CD8-positive, alpha-beta memory T cell (primary cell): ENCODE data around the gene ATP5F1A. TPM values are rescaled to one million over a fixed set of nuclear protein-coding genes. Genes with fewer than 3 reads are reported as not detected.

Experiments
- CTCF ChIA-PET: fragments of 350-600 bp; sonication (Branson Sonifier 250); formaldehyde crosslinking; loops from one replicate; lab custom pipeline; 2021; ENCODE audit warnings: antibody characterized with exemption; lab: Charles Lee
- POLR2A ChIA-PET: fragments of 350-600 bp; sonication (Branson Sonifier 250); formaldehyde crosslinking; loops from one replicate; lab custom pipeline; 2021; ENCODE audit warnings: antibody characterized with exemption; lab: Charles Lee
- DNase-seq, 5 donors: peaks; one replicate each; pipeline versions ENCODE4 v3.0.0 to v3.0.0-alpha.2; 2020 to 2022; ENCODE audit warnings: mixed read lengths in 1 of 5
- H3K27ac ChIP-seq: one replicate; pipeline ENCODE4 v1.7.0; 2013; ENCODE audit warnings: low read depth, mild to moderate bottlenecking, low read length, moderate library complexity
- H3K27me3 ChIP-seq: 2 replicates; pipeline ENCODE4 v1.7.0; 2013; ENCODE audit warnings: low read length, mild to moderate bottlenecking; ENCODE audit not compliant: insufficient read depth, poor library complexity, severe bottlenecking
- H3K36me3 ChIP-seq: 2 replicates; pipeline ENCODE4 v1.7.0; 2013; ENCODE audit warnings: mild to moderate bottlenecking, low read length, moderate library complexity; ENCODE audit not compliant: insufficient read depth
- H3K4me1 ChIP-seq: 2 replicates; pipeline ENCODE4 v1.7.0; 2013; ENCODE audit warnings: mild to moderate bottlenecking, low read length, moderate library complexity; ENCODE audit not compliant: insufficient read depth
- H3K4me3 ChIP-seq: 2 replicates; pipeline ENCODE4 v1.7.0; 2013; ENCODE audit warnings: mild to moderate bottlenecking, low read length
- H3K9me3 ChIP-seq: 2 replicates; pipeline ENCODE4 v1.7.0; 2013; ENCODE audit warnings: mild to moderate bottlenecking, low read length
- H3K27ac Mint-ChIP-seq, 8 donors: one replicate each; pipeline ENCODE4 v1.8.0; 2020 to 2021; ENCODE audit warnings: mixed read lengths in 8 of 8, mild to moderate bottlenecking in 6 of 8, inconsistent platforms in 3 of 8, moderate library complexity in 3 of 8
- H3K27me3 Mint-ChIP-seq, 2 donors: one replicate each; pipeline ENCODE4 v1.8.0; 2020 to 2021; ENCODE audit warnings: mixed read lengths in 2 of 2, mild to moderate bottlenecking in 1 of 2, moderate library complexity in 1 of 2
- H3K36me3 Mint-ChIP-seq, 3 donors: one replicate each; pipeline ENCODE4 v1.8.0; 2020 to 2021; ENCODE audit warnings: mixed read lengths in 3 of 3, inconsistent platforms in 1 of 3, mild to moderate bottlenecking in 1 of 3
- H3K4me1 Mint-ChIP-seq, 3 donors: one replicate each; pipeline ENCODE4 v1.8.0; 2020 to 2021; ENCODE audit warnings: mixed read lengths in 3 of 3, inconsistent platforms in 1 of 3, mild to moderate bottlenecking in 1 of 3
- H3K4me3 Mint-ChIP-seq, 7 donors: one replicate each; pipeline ENCODE4 v1.8.0; 2020 to 2021; ENCODE audit warnings: mixed read lengths in 7 of 7, mild to moderate bottlenecking in 6 of 7, moderate library complexity in 4 of 7, inconsistent platforms in 2 of 7
- H3K9me3 Mint-ChIP-seq, 5 donors: one replicate each; pipeline ENCODE4 v1.8.0; 2020 to 2022; ENCODE audit warnings: mixed read lengths in 5 of 5, mild to moderate bottlenecking in 3 of 5, moderate library complexity in 2 of 5, inconsistent platforms in 1 of 5
- polyA plus RNA-seq: library from polyadenylated mRNA; unstranded; fragments of 300-500 nt; fragmentation: Illumina TruSeq; gene quantifications from one replicate; pipeline ENCODE4 v1.2.3, GENCODE V29; 2021
- total RNA-seq, 2 experiments: library from RNA; stranded (reverse); gene quantifications; one replicate each; pipeline ENCODE4 v1.2.3, GENCODE V29; 2021

ATP5F1A gene
- total and polyA plus RNA-seq, 3 experiments from 2014 or later: 409 to 468 (median 456) TPM

- ChIA-PET POLR2A (interaction anchor here (1.0 to 1.3 kb wide), 4 partner anchors 18 to 386 kb away, joined by 3 to 7 read pairs (median 4); no protein-coding TSS in a partner anchor), CTCF (interaction anchor here (0.7 to 2.4 kb wide), 40 partner anchors 9 to 453 kb away, joined by 3 to 21 read pairs (median 4); partner anchors contain the start of gene ATP5F1A)
- Histone ChIP-seq H3K9me3 (no peaks in the 10 kb centered on the region), H3K4me3 (no peak overlapping the region), H3K4me1 (peaks cover 45% of the 10 kb centered on the region), H3K27ac (no peak overlapping the region), H3K36me3 (no peaks in the 10 kb centered on the region), H3K27me3 (no peaks in the 10 kb centered on the region)
- peak overlapping the region in 2 of 8 donors; percentile 44 to 77 for H3K27ac Mint-ChIP-seq
- H3K36me3 Mint-ChIP-seq: peaks cover 0 to 6% (median 0%) of the 10 kb centered on the region in 3 donors
- peak in 4 of 5 donors; percentile 31 to 65 (median 56) for DNase-seq
- peaks cover 35 to 40% (median 35%) of the 10 kb centered on the region in 3 donors for H3K4me1 Mint-ChIP-seq
- H3K4me3 Mint-ChIP-seq: peak overlapping the region in 5 of 7 donors; percentile 26 to 80 (median 55)
- no peaks in the 10 kb centered on the region for H3K9me3 Mint-ChIP-seq
- peaks cover 0 to 1% of the 10 kb centered on the region in 2 donors for H3K27me3 Mint-ChIP-seq
Measured at GRCh38 chr18:46073474-46074331, 24.4 kb downstream of the ATP5F1A start.

- Mint-ChIP-seq H3K27ac (peak overlapping the region in 3 of 8 donors; percentile 3 to 77 (median 58)), H3K27me3 (peaks cover 0 to 1% of the 10 kb centered on the region in 2 donors), H3K4me1 (peaks cover 36 to 42% (median 37%) of the 10 kb centered on the region in 3 donors), H3K36me3 (peaks cover 0 to 5% (median 0%) of the 10 kb centered on the region in 3 donors), H3K4me3 (peak overlapping the region; percentile 53 to 93 (median 78)), H3K9me3 (no peaks in the 10 kb centered on the region)
- Histone ChIP-seq H3K27me3 (no peaks in the 10 kb centered on the region), H3K4me1 (peaks cover 45% of the 10 kb centered on the region), H3K9me3 (no peaks in the 10 kb centered on the region), H3K27ac (no peak overlapping the region), H3K4me3 (no peak overlapping the region), H3K36me3 (no peaks in the 10 kb centered on the region)
- POLR2A ChIA-PET: interaction anchor here (1.3 kb wide), 3 partner anchors 17 to 385 kb away, joined by 3 to 5 read pairs (median 4); no protein-coding TSS in a partner anchor
- no peak for DNase-seq
- CTCF ChIA-PET: interaction anchor here (0.7 to 2.4 kb wide), 24 partner anchors 10 to 452 kb away, joined by 3 to 21 read pairs (median 4); no protein-coding TSS in a partner anchor
Measured at GRCh38 chr18:46072959-46073358, 25.1 kb downstream of the ATP5F1A start.

- ChIA-PET CTCF (interaction anchor here (1.0 to 2.4 kb wide), 14 partner anchors 17 to 406 kb away, joined by 3 to 21 read pairs (median 6); no protein-coding TSS in a partner anchor), POLR2A (interaction anchor here (0.9 to 1.5 kb wide), 4 partner anchors 26 to 385 kb away, joined by 3 to 5 read pairs (median 4); partner anchors contain the start of gene ATP5F1A)
- no peaks in the 10 kb centered on the region for H3K27me3 ChIP-seq
- peaks cover 37 to 45% (median 38%) of the 10 kb centered on the region in 3 donors for H3K4me1 Mint-ChIP-seq
- peak overlapping the region; percentile 60 for H3K4me3 ChIP-seq
- H3K4me3 Mint-ChIP-seq: peak overlapping the region; percentile 74 to 93 (median 80)
- H3K36me3 Mint-ChIP-seq: peaks cover 0 to 3% (median 0%) of the 10 kb centered on the region in 3 donors
- peak overlapping the region in 3 of 8 donors; percentile 32 to 77 (median 58) for H3K27ac Mint-ChIP-seq
- H3K9me3 Mint-ChIP-seq: no peaks in the 10 kb centered on the region
- peaks cover 0 to 1% of the 10 kb centered on the region in 2 donors for H3K27me3 Mint-ChIP-seq
- no peak for DNase-seq
- peaks cover 45% of the 10 kb centered on the region for H3K4me1 ChIP-seq
- H3K36me3 ChIP-seq: no peaks in the 10 kb centered on the region
- no peaks in the 10 kb centered on the region for H3K9me3 ChIP-seq
- peak overlapping the region; percentile 64 for H3K27ac ChIP-seq
Measured at GRCh38 chr18:46072376-46072867, 25.7 kb downstream of the ATP5F1A start.

GRCh38 chr18:46071653-46072375 lies 26.3 kb downstream of the ATP5F1A start, which contains the start of gene PSTPIP2:
Gene PSTPIP2, minus strand, starts transcription at chr18:46072260. Its CDS starts 72 bp downstream, at chr18:46072188.
- CTCF ChIA-PET: interaction anchor here (0.8 to 2.2 kb wide), 7 partner anchors 16 to 384 kb away, joined by 3 to 9 read pairs (median 4); a partner anchor contains a TSS

GRCh38 chr18:46070815-46071652 lies 27.1 kb downstream of the ATP5F1A start:
- DNase-seq: peak in 1 of 5 donors; percentile 14
- POLR2A ChIA-PET: interaction anchor here (0.5 to 1.5 kb wide), 4 partner anchors 11 to 51 kb away, joined by 4 to 5 read pairs (median 4); partner anchors contain the start of gene ATP5F1A
- H3K9me3 Mint-ChIP-seq: no peaks in the 10 kb centered on the region
- Histone ChIP-seq H3K27me3 (no peaks in the 10 kb centered on the region), H3K36me3 (no peaks in the 10 kb centered on the region), H3K4me1 (peaks cover 45% of the 10 kb centered on the region), H3K9me3 (no peaks in the 10 kb centered on the region), H3K4me3 (peak overlapping the region; percentile 60), H3K27ac (peak overlapping the region; percentile 64)
- H3K36me3 Mint-ChIP-seq: no peaks in the 10 kb centered on the region
- peak overlapping the region; percentile 62 to 93 (median 80) for H3K4me3 Mint-ChIP-seq
- CTCF ChIA-PET: interaction anchor here (0.8 to 1.4 kb wide), 5 partner anchors 15 to 384 kb away, joined by 3 to 6 read pairs (median 3); a partner anchor contains a TSS
- H3K27me3 Mint-ChIP-seq: peaks cover 0 to 1% of the 10 kb centered on the region in 2 donors
- peaks cover 37 to 45% (median 38%) of the 10 kb centered on the region in 3 donors for H3K4me1 Mint-ChIP-seq
- peak overlapping the region in 7 of 8 donors; percentile 1 to 77 (median 36) for H3K27ac Mint-ChIP-seq

More at GRCh38 chr18:46071653-46072375, 26.3 kb downstream of the ATP5F1A start, which contains the start of gene PSTPIP2:
- peak within 1 kb of the TSS; percentile 79 to 93 (median 87) for H3K4me3 Mint-ChIP-seq
- peak within 1 kb of the TSS; percentile 1 to 92 (median 60) for H3K27ac Mint-ChIP-seq
- H3K9me3 Mint-ChIP-seq: no peaks in the 10 kb centered on the region
- peak; percentile 41 to 73 (median 57) for DNase-seq
- peaks cover 0 to 3% (median 0%) of the 10 kb centered on the region in 3 donors for H3K36me3 Mint-ChIP-seq
- Histone ChIP-seq H3K27ac (peak within 1 kb of the TSS; percentile 64), H3K9me3 (no peaks in the 10 kb centered on the region), H3K4me1 (peaks cover 45% of the 10 kb centered on the region), H3K27me3 (no peaks in the 10 kb centered on the region), H3K36me3 (no peaks in the 10 kb centered on the region), H3K4me3 (peak within 1 kb of the TSS; percentile 60)
- peaks cover 0 to 1% of the 10 kb centered on the region in 2 donors for H3K27me3 Mint-ChIP-seq
- peaks cover 37 to 45% (median 38%) of the 10 kb centered on the region in 3 donors for H3K4me1 Mint-ChIP-seq
- POLR2A ChIA-PET: interaction anchor here (0.9 to 1.5 kb wide), 2 partner anchors 26 to 38 kb away, joined by 4 to 5 read pairs; partner anchors contain the start of gene ATP5F1A

GRCh38 chr18:46070232-46070631 lies 27.9 kb downstream of the ATP5F1A start:
- peaks cover 37 to 45% (median 38%) of the 10 kb centered on the region in 3 donors for H3K4me1 Mint-ChIP-seq
- Histone ChIP-seq H3K4me1 (peaks cover 45% of the 10 kb centered on the region), H3K4me3 (peak overlapping the region; percentile 60), H3K9me3 (no peaks in the 10 kb centered on the region), H3K27me3 (no peaks in the 10 kb centered on the region), H3K27ac (peak overlapping the region; percentile 2), H3K36me3 (no peaks in the 10 kb centered on the region)
- H3K27me3 Mint-ChIP-seq: peaks cover 0 to 1% of the 10 kb centered on the region in 2 donors
- POLR2A ChIA-PET: interaction anchor here (1.3 kb wide), 1 partner anchor 72 kb away, joined by 3 read pairs; no protein-coding TSS in a partner anchor
- no peaks in the 10 kb centered on the region for H3K9me3 Mint-ChIP-seq
- H3K36me3 Mint-ChIP-seq: no peaks in the 10 kb centered on the region
- peak overlapping the region in 3 of 8 donors; percentile 1 to 52 (median 8) for H3K27ac Mint-ChIP-seq
- DNase-seq: no peak
- peak overlapping the region in 6 of 7 donors; percentile 62 to 84 (median 78) for H3K4me3 Mint-ChIP-seq
- CTCF ChIA-PET: no interaction called here
